ENCODE data around the gene TMEM263.
"Not testable (repeated sequence)": the region's sequence is repeated elsewhere in the genome, so short reads cannot be mapped to it uniquely, and the experiment has no call there.

The TMEM263 gene

DNA sequence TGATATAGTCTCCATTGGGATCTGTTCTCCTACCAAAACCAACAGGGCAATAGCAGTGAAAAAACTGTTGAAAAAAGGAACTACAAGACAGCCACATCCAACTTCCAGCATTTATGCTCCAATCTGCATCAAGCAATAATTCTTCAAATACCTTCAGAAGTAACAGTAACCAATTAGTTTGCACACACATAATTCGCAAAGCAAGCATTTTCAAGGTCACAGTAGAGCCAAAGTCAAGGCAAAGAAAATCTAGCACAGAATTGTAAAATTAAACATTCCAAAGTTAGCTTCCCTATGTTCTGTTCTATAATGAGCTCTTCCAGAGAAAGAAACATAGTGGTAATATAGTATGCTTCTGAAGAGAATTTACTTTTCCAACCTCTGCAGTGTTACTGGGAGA lies 42.2 kb downstream of the TMEM263 start:
- no peak for DNase-seq (ENCODE audit: extremely low read depth, low read depth)
- no peak overlapping the region for H3K4me3 ChIP-seq (replicated peaks; ENCODE audit: low read depth, low read length)
- TF ChIP-seq, protein P1, sequence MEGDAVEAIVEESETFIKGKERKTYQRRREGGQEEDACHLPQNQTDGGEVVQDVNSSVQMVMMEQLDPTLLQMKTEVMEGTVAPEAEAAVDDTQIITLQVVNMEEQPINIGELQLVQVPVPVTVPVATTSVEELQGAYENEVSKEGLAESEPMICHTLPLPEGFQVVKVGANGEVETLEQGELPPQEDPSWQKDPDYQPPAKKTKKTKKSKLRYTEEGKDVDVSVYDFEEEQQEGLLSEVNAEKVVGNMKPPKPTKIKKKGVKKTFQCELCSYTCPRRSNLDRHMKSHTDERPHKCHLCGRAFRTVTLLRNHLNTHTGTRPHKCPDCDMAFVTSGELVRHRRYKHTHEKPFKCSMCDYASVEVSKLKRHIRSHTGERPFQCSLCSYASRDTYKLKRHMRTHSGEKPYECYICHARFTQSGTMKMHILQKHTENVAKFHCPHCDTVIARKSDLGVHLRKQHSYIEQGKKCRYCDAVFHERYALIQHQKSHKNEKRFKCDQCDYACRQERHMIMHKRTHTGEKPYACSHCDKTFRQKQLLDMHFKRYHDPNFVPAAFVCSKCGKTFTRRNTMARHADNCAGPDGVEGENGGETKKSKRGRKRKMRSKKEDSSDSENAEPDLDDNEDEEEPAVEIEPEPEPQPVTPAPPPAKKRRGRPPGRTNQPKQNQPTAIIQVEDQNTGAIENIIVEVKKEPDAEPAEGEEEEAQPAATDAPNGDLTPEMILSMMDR (IDR thresholded peaks at IDR 0.05; ENCODE audit: low read depth, low read length, missing control alignments), result no peak

DNA sequence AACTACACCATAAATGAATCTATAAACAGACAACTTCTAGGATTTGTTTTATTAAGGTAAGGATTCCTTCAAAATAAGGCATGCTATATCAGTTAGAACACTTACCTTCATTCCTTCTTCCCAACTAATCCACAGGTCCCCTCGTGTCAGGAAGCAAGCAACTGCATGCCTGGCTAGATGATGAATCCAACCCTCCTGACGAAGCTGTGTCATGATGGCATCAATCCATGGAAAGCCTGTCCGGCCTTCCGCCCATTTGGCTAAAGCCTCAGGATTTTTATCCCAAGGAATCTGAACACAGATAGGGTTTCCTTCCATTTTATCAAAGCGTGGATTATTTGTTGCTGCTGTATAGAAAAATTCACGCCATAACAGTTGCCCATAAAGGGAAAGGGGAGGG lies 43.7 kb downstream of the TMEM263 start:
- no peak for DNase-seq (ENCODE audit: extremely low read depth, low read depth)
- TF ChIP-seq, protein P1 (IDR thresholded peaks at IDR 0.05; ENCODE audit: low read depth, low read length, missing control alignments), result no peak
- no peak overlapping the region for H3K4me3 ChIP-seq (replicated peaks; ENCODE audit: low read depth, low read length)

DNA sequence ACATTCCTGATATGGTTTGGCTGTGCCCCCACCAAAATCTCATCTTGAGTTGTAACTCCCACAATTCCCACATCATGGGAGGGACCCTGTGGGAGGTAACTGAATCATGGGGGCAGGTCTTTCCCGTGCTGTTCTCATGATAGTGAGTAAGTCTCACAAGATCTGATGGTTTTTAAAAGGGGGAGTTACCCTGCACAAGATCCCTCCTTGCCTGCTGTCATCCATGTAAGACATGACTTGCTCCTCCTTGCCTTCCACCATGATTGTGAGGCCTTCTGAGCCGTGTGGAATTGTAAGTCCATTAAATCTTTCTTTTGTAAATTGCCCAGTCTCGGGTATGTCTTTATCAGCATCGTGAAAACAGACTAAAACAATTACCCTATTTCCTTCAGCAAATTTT lies 47.0 kb downstream of the TMEM263 start:
- not testable (repeated sequence) for H3K4me3 ChIP-seq (replicated peaks; ENCODE audit: low read depth, low read length); DNase-seq (ENCODE audit: extremely low read depth, low read depth)

DNA sequence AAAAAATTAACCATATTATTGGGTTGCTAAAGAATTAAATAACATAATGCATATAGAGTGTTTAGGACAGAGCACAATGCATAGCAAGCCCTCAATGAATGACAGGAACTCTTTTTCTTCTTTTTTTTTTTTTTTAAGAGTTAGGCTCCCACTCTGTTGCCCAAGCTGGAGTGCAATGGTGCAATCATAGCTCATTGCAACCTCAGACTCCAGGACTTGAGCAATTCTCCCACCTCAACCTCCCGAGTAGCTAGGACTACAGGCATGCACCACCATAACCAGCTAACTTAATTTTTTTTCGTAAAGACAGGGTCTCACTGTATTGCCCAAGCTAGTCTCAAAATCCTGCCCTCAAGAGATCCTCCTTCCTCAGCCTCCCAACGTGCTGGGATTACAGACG lies 51.7 kb downstream of the TMEM263 start:
- no peak overlapping the region for H3K4me3 ChIP-seq (replicated peaks; ENCODE audit: low read depth, low read length)
- DNase-seq (ENCODE audit: extremely low read depth, low read depth), result no peak
- TF ChIP-seq, protein P1 (IDR thresholded peaks at IDR 0.05; ENCODE audit: low read depth, low read length, missing control alignments), result no peak

DNA sequence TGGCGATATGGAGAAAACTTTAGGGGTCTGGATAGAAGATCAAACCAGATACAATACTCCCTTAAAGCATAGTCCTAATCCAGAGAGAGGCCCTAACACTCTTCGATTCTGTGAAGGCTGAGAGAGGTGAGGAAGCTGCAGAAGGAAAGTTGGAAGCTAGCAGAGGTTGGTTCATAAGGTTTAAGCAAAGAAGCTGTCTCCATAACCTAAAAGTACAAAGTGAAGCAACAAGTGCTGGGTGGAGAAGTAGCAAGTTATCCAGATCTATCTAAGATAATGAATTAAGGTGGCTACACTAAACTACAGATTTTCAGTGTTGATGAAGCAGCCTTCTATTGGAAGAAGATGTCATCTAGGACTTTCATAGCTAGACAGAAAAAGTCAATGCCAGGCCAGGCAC lies 55.8 kb downstream of the TMEM263 start:
- H3K4me3 ChIP-seq (replicated peaks; ENCODE audit: low read depth, low read length), result no peak overlapping the region
- no peak for DNase-seq (ENCODE audit: extremely low read depth, low read depth)

DNA sequence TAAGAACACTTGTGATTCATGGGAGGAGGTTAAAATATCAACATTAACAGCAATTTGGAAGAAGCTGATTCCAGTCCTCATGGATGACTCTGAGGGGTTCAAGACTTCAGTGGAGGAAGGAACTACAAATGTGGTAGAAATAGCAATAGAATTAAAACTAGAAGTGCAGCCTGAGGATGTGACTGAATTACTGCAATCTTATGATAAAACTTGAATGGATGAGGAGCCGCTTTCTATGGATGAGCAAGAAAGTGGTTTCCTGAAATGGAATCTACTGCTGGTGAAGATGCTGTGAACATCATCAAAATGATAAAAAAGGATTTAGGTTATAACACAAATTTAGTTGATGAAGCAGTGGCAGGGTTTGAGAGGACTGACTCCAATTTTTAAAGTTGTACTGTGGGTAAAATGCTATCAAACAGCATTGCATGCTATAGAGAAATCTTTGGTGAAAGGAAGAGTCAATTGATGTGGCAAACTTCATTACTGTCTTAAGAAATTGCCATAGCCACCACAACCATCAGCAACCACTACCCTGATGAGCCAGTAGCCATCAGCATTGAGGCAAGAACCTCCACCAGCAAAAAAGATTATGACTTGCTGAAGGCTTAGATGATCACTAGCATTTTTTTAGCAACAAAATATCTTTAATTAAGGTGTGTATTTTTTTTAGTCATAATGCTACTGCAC lies 57.2 kb downstream of the TMEM263 start:
- TF ChIP-seq, protein P1 (IDR thresholded peaks at IDR 0.05; ENCODE audit: low read depth, low read length, missing control alignments), result no peak
- no peak overlapping the region for H3K4me3 ChIP-seq (replicated peaks; ENCODE audit: low read depth, low read length)
- no peak for DNase-seq (ENCODE audit: extremely low read depth, low read depth)

More for the DNA sequence above, 55.8 kb downstream of the TMEM263 start:
- TF ChIP-seq, protein P1 (IDR thresholded peaks at IDR 0.05; ENCODE audit: low read depth, low read length, missing control alignments), result no peak

DNA sequence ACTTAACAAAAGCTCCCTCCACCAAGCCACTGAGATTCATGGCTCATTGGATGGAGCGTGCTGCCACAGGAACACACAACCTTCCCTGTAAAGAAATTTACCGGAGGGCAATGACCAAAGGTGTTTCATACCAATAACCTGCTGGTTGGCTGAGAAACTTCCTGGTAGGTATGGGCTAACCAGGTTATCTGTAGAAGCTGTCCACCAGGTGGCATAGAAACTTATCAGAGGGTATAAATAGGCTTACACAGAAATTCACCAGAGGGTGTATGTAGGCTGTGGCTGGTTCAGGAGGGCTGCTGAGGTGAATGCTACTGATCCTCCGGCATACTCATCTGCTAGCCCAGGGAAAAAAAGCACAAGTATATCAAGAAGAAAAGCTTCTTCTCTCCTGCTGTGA lies 58.3 kb downstream of the TMEM263 start:
- no peak for DNase-seq (ENCODE audit: extremely low read depth, low read depth)
- TF ChIP-seq, protein P1 (IDR thresholded peaks at IDR 0.05; ENCODE audit: low read depth, low read length, missing control alignments), result no peak
- no peak overlapping the region for H3K4me3 ChIP-seq (replicated peaks; ENCODE audit: low read depth, low read length)
